ENCODE results near the gene GGT6.

Gene GGT6

GRCh38 chr17:4548061-4548461, 12.3 kb downstream of the GGT6 start:
- Histone ChIP-seq H3K4me1 (no peaks in the 10 kb centered on the region), H3K27me3 (no peaks in the 10 kb centered on the region), H3K9me3 (no peaks in the 10 kb centered on the region), H3K4me3 (no peak overlapping the region), H3K36me3 (peaks cover 96% of the 10 kb centered on the region), H3K27ac (no peak overlapping the region), H3K4me2 (no peak overlapping the region), H4K20me1 (peaks cover 84% of the 10 kb centered on the region), H3K9ac (no peak overlapping the region)
- no peak for TF ChIP-seq Cebpa-rat (IDR thresholded peaks at IDR 0.05)

- Histone ChIP-seq H3K9ac (no peak overlapping the region), H4K20me1 (peaks cover 88% of the 10 kb centered on the region), H3K9me3 (no peaks in the 10 kb centered on the region), H3K4me2 (no peak overlapping the region), H3K4me3 (no peak overlapping the region), H3K27me3 (no peaks in the 10 kb centered on the region), H3K27ac (no peak overlapping the region), H3K36me3 (peaks cover 96% of the 10 kb centered on the region), H3K4me1 (no peaks in the 10 kb centered on the region)
- TF ChIP-seq Cebpa-rat (IDR thresholded peaks at IDR 0.05): no peak
These were observed 13.1 kb downstream of the GGT6 start for GRCh38 chr17:4547118-4547906.

- no peak for TF ChIP-seq Cebpa-rat (IDR thresholded peaks at IDR 0.05)
- Histone ChIP-seq H3K27me3 (no peaks in the 10 kb centered on the region), H3K4me1 (no peaks in the 10 kb centered on the region), H3K36me3 (peaks cover 96% of the 10 kb centered on the region), H3K27ac (no peak overlapping the region), H3K9me3 (no peaks in the 10 kb centered on the region), H3K9ac (no peak overlapping the region), H3K4me2 (no peak overlapping the region), H4K20me1 (peaks cover 88% of the 10 kb centered on the region), H3K4me3 (no peak overlapping the region)
These were observed 15.0 kb downstream of the GGT6 start for GRCh38 chr17:4545217-4545951.

- Histone ChIP-seq H4K20me1 (peaks cover 88% of the 10 kb centered on the region), H3K9ac (no peak overlapping the region), H3K36me3 (peaks cover 96% of the 10 kb centered on the region), H3K4me2 (no peak overlapping the region), H3K27ac (no peak overlapping the region), H3K4me1 (peaks cover 1% of the 10 kb centered on the region), H3K27me3 (no peaks in the 10 kb centered on the region), H3K4me3 (no peak overlapping the region), H3K9me3 (no peaks in the 10 kb centered on the region)
- TF ChIP-seq Cebpa-rat (IDR thresholded peaks at IDR 0.05): no peak
These were observed 15.5 kb downstream of the GGT6 start for GRCh38 chr17:4544951-4545216.

- TF ChIP-seq Cebpa-rat (IDR thresholded peaks at IDR 0.05): no peak
- Histone ChIP-seq H3K27ac (no peak overlapping the region), H3K9ac (no peak overlapping the region), H3K4me1 (peaks cover 6% of the 10 kb centered on the region), H4K20me1 (peaks cover 88% of the 10 kb centered on the region), H3K4me3 (no peak overlapping the region), H3K27me3 (no peaks in the 10 kb centered on the region), H3K36me3 (peaks cover 96% of the 10 kb centered on the region), H3K9me3 (no peaks in the 10 kb centered on the region), H3K4me2 (no peak overlapping the region)
These were observed 16.0 kb downstream of the GGT6 start for GRCh38 chr17:4544135-4544950.

- Histone ChIP-seq H3K36me3 (peaks cover 96% of the 10 kb centered on the region), H3K9ac (no peak overlapping the region), H3K4me3 (no peak overlapping the region), H4K20me1 (peaks cover 88% of the 10 kb centered on the region), H3K9me3 (no peaks in the 10 kb centered on the region), H3K4me1 (peaks cover 14% of the 10 kb centered on the region), H3K27me3 (no peaks in the 10 kb centered on the region), H3K4me2 (no peak overlapping the region), H3K27ac (no peak overlapping the region)
- TF ChIP-seq Cebpa-rat (IDR thresholded peaks at IDR 0.05): no peak
These were observed 16.8 kb downstream of the GGT6 start for GRCh38 chr17:4543557-4544026.

- Histone ChIP-seq H3K9me3 (no peaks in the 10 kb centered on the region), H3K27ac (no peak overlapping the region), H3K9ac (no peak overlapping the region)
These were observed 17.6 kb downstream of the GGT6 start for GRCh38 chr17:4542726-4543191.

GRCh38 chr17:4542003-4542725, 18.2 kb downstream of the GGT6 start:
- Histone ChIP-seq H3K27me3 (no peaks in the 10 kb centered on the region), H3K27ac (no peak overlapping the region), H3K4me1 (peaks cover 28% of the 10 kb centered on the region), H3K9ac (no peak overlapping the region), H3K36me3 (peaks cover 96% of the 10 kb centered on the region), H3K4me2 (no peak overlapping the region), H3K4me3 (no peak overlapping the region), H3K9me3 (no peaks in the 10 kb centered on the region), H4K20me1 (peaks cover 88% of the 10 kb centered on the region)
- TF ChIP-seq Cebpa-rat (IDR thresholded peaks at IDR 0.05): no peak

More at GRCh38 chr17:4542726-4543191, 17.6 kb downstream of the GGT6 start:
- Histone ChIP-seq H3K36me3 (peaks cover 96% of the 10 kb centered on the region), H3K4me1 (peaks cover 22% of the 10 kb centered on the region), H3K4me3 (no peak overlapping the region), H4K20me1 (peaks cover 88% of the 10 kb centered on the region), H3K27me3 (no peaks in the 10 kb centered on the region), H3K4me2 (no peak overlapping the region)
- TF ChIP-seq Cebpa-rat (IDR thresholded peaks at IDR 0.05): no peak

GRCh38 chr17:4541328-4542002, 18.9 kb downstream of the GGT6 start:
- peaks cover 93% of the 10 kb centered on the region for H3K36me3 ChIP-seq
- no peak for TF ChIP-seq Cebpa-rat (IDR thresholded peaks at IDR 0.05)

More at GRCh38 chr17:4541328-4542002, 18.9 kb downstream of the GGT6 start:
- Histone ChIP-seq H3K4me2 (no peak overlapping the region), H3K27ac (no peak overlapping the region), H3K27me3 (no peaks in the 10 kb centered on the region), H3K4me3 (no peak overlapping the region), H3K9ac (no peak overlapping the region), H4K20me1 (peaks cover 88% of the 10 kb centered on the region), H3K4me1 (peaks cover 35% of the 10 kb centered on the region), H3K9me3 (no peaks in the 10 kb centered on the region)
